GM12878 (cell line): Measurements from ENCODE around the gene ANKMY1. TPM values are rescaled to one million over a fixed set of nuclear protein-coding genes. Genes with fewer than 3 reads are reported as not detected.
A peak's percentile ranks its signal among the peaks of the same experiment; 100 is the strongest.

Experiments used
- ATAC-seq: fragments of 200-7000 bp; cut with Tn5 transposase; 3 replicates; pipeline ENCODE4 v1.9.1; 2020; ENCODE audit warnings: mild to moderate bottlenecking, moderate library complexity
- BruUV-seq: library from RNA; stranded (reverse); fragments of 400-500 nt; replicated peaks from 2 replicates; lab custom pipeline; 2021; lab: Mats Ljungman, UMichigan
- CTCF ChIA-PET: fragments of 300-600 bp; sonication (Branson Sonifier 250); formaldehyde crosslinking; extraction: SDS; loops from one replicate; lab custom pipeline; 2021; ENCODE audit warnings: inconsistent platforms; lab: Yijun Ruan, JAX
- POLR2A ChIA-PET: fragments of 350-600 bp; formaldehyde crosslinking; extraction: SDS; loops from one replicate; lab custom pipeline; 2021; ENCODE audit warnings: inconsistent platforms; lab: Charles Lee
- RAD21 ChIA-PET: fragments of 300-600 bp; sonication (Branson Sonifier 250); formaldehyde crosslinking; loops from one replicate; lab custom pipeline; 2023; ENCODE audit warnings: antibody characterized with exemption; ENCODE audit not compliant: unreplicated experiment; lab: Charles Lee
- SMC1A ChIA-PET: fragments of 300-600 bp; sonication (Branson Sonifier 250); formaldehyde crosslinking; loops from one replicate; lab custom pipeline; 2023; ENCODE audit not compliant: unreplicated experiment, uncharacterized antibody; lab: Charles Lee
- DNase-seq: peaks from one replicate; pipeline ENCODE4 v3.0.0-alpha.2; 2011; ENCODE audit warnings: low read depth, low spot score
- FAIRE-seq: peaks from 3 replicates; lab custom pipeline; 2011; peaks lifted over from hg19 to GRCh38; lab: Jason Lieb, UNC
- H2AFZ ChIP-seq: 2 replicates; pipeline ENCODE4 v1.6.0; 2011; ENCODE audit warnings: low read depth, low read length, control low read depth; ENCODE audit not compliant: control insufficient read depth
- H3K27ac ChIP-seq: 2 replicates; pipeline ENCODE4 v1.5.1; 2011; ENCODE audit warnings: control low read depth; ENCODE audit not compliant: control insufficient read depth, insufficient read depth
- H3K27me3 ChIP-seq, 2 experiments: replicated peaks in 1 of 2; 2 replicates each; pipeline versions ENCODE4 v1.6.0 to v1.6.1; 2011; ENCODE audit warnings: low read length in 1 of 2; ENCODE audit not compliant: control insufficient read depth in 2 of 2, insufficient read depth in 2 of 2
- H3K36me3 ChIP-seq, 2 experiments: 2 replicates each; pipeline ENCODE4 v1.5.1; 2011; ENCODE audit warnings: low read length in 1 of 2; ENCODE audit not compliant: control insufficient read depth in 2 of 2, insufficient read depth in 2 of 2
- H3K4me1 ChIP-seq: 2 replicates; pipeline ENCODE4 v1.6.1; 2011; ENCODE audit warnings: mild to moderate bottlenecking, low read length, moderate library complexity, mixed read lengths; ENCODE audit not compliant: control insufficient read depth, insufficient read depth
- H3K4me2 ChIP-seq: 2 replicates; pipeline ENCODE4 v1.6.0; 2011; ENCODE audit warnings: control low read depth; ENCODE audit not compliant: control insufficient read depth, insufficient read depth
- H3K4me3 ChIP-seq: fragments of 200-600 bp; sonication (generic); 2 replicates; pipeline ENCODE4 v1.5.1; 2016
- H3K79me2 ChIP-seq: 2 replicates; pipeline ENCODE4 v1.6.0; 2011; ENCODE audit warnings: low read length; ENCODE audit not compliant: control insufficient read depth, insufficient read depth
- H3K9ac ChIP-seq: 2 replicates; pipeline ENCODE4 v1.8.0; 2011; ENCODE audit warnings: low read length, control low read depth, mixed read lengths; ENCODE audit not compliant: control insufficient read depth, insufficient read depth
- H3K9me3 ChIP-seq: replicated peaks from 3 replicates; pipeline ENCODE4 v1.5.1; 2011; ENCODE audit warnings: mild to moderate bottlenecking, low read length; ENCODE audit not compliant: control insufficient read depth, insufficient read depth
- H4K20me1 ChIP-seq: 2 replicates; pipeline ENCODE4 v1.6.0; 2011; ENCODE audit not compliant: control insufficient read depth, insufficient read depth
- BCL3 ChIP-seq: IDR thresholded peaks from 2 replicates; pipeline ENCODE4 v1.6.1; 2011; ENCODE audit warnings: borderline replicate concordance, low read depth, mild to moderate bottlenecking, moderate library complexity, low read length; ENCODE audit not compliant: insufficient read depth, poor library complexity, severe bottlenecking
- CEBPB ChIP-seq, 2 experiments: fragments of 150-350 bp in 1 of 2; IDR thresholded peaks; 2 replicates each; pipeline ENCODE4 v1.6.1; 2012 to 2014; ENCODE audit warnings: low read depth in 2 of 2, low read length in 2 of 2, borderline replicate concordance in 1 of 2, inconsistent platforms in 1 of 2
- IKZF2 ChIP-seq, 2 experiments: fragments of 450-650 bp; IDR thresholded peaks; 2 replicates each; pipeline ENCODE4 v1.6.1; 2017; ENCODE audit warnings: mild to moderate bottlenecking in 2 of 2, moderate library complexity in 2 of 2
- MEF2B ChIP-seq: fragments of 450-650 bp; IDR thresholded peaks from 2 replicates; pipeline ENCODE4 v1.6.1; 2018; ENCODE audit warnings: mild to moderate bottlenecking, moderate library complexity; ENCODE audit not compliant: partially characterized antibody, poor library complexity, severe bottlenecking
- MLLT1 ChIP-seq: fragments of 450-650 bp; IDR thresholded peaks from 2 replicates; pipeline ENCODE4 v1.6.1; 2016; ENCODE audit warnings: mild to moderate bottlenecking
- NFYA ChIP-seq: IDR thresholded peaks from 2 replicates; pipeline ENCODE4 v1.6.1; 2011; ENCODE audit warnings: low read depth, mild to moderate bottlenecking, low read length, improper control_type of control experiment, borderline replicate concordance
- NR2C2 ChIP-seq: IDR thresholded peaks from 2 replicates; pipeline ENCODE4 v1.6.1; 2011; ENCODE audit warnings: borderline replicate concordance, low read depth; ENCODE audit not compliant: control insufficient read depth, insufficient read length
- PBX3 ChIP-seq: IDR thresholded peaks from 2 replicates; pipeline ENCODE4 v1.6.1; 2011; ENCODE audit warnings: mild to moderate bottlenecking, low read depth, low read length, moderate library complexity; ENCODE audit not compliant: insufficient replicate concordance
- PKNOX1 ChIP-seq: fragments of 450-650 bp; IDR thresholded peaks from 2 replicates; pipeline ENCODE4 v1.6.1; 2016; ENCODE audit warnings: mild to moderate bottlenecking
- POLR2AphosphoS2 ChIP-seq: IDR thresholded peaks from 2 replicates; pipeline ENCODE4 v1.6.1; 2011; ENCODE audit warnings: low read depth, mild to moderate bottlenecking, low read length, improper control_type of control experiment, moderate library complexity
- POLR2AphosphoS5 ChIP-seq: IDR thresholded peaks from 2 replicates; pipeline ENCODE4 v1.6.1; 2011; ENCODE audit warnings: mild to moderate bottlenecking, low read length, inconsistent platforms
- RUNX3 ChIP-seq: IDR thresholded peaks from 2 replicates; pipeline ENCODE4 v1.6.1; 2012; ENCODE audit warnings: low read length, inconsistent platforms
- SMAD1 ChIP-seq: fragments of 450-650 bp; IDR thresholded peaks from 2 replicates; pipeline ENCODE4 v1.6.1; 2018; ENCODE audit warnings: mild to moderate bottlenecking, low read depth; ENCODE audit not compliant: partially characterized antibody
- SMC3 ChIP-seq: IDR thresholded peaks from 2 replicates; pipeline ENCODE4 v1.6.1; 2011; ENCODE audit warnings: low read length, improper control_type of control experiment, borderline replicate concordance
- YBX1 ChIP-seq: fragments of 450-650 bp; IDR thresholded peaks from 2 replicates; pipeline ENCODE4 v1.6.1; 2016; ENCODE audit warnings: antibody characterized with exemption
- WGBS: methylation state at CpG from one replicate; pipeline ENCODE4 v1.1.6; 2016; ENCODE audit warnings: low lambda C conversion rate; ENCODE audit not compliant: insufficient replicate concordance, insufficient coverage; ENCODE audit errors: missing lambda C conversion rate; 5-methylcytosine and 5-hydroxymethylcytosine counted together
- in situ Hi-C: fragments of 300-500 bp; cut with MboI; formaldehyde crosslinking; loops from 9 replicates; pipeline ENCODE4 v1.14.3; 2018; ENCODE audit warnings: mixed read lengths
- intact Hi-C: fragments of 100-400 bp; cut with micrococcal nuclease; formaldehyde crosslinking; loops from one replicate; pipeline ENCODE4 v1.14.2; 2022; ENCODE audit not compliant: unreplicated experiment
- polyA plus RNA-seq, 11 experiments: library from polyadenylated mRNA; depleted of rRNA in 4 of 11; unstranded in 6 of 11; stranded (reverse) in 5 of 11; fragments of >200 nt; fragmentation: Nextera tagmentation in 4 of 11; fragmentation: Illumina TruSeq in 1 of 11; extraction: Ambion mirVana in 4 of 11; extraction: Trizol in 1 of 11; gene quantifications; 1 replicate in 1 of 11; 2 replicates in 10 of 11; pipeline versions ENCODE4 v1.2.1 to v1.2.3, GENCODE V29; 2011 to 2016; ENCODE audit warnings: inconsistent platforms in 2 of 11, missing spikeins in 2 of 11, low read depth in 1 of 11
- total RNA-seq, 4 experiments: library from RNA; depleted of rRNA in 3 of 4; stranded (reverse); fragments of >200 nt in 3 of 4; fragmentation: Illumina TruSeq in 1 of 4; extraction: Trizol in 1 of 4; gene quantifications; 2 replicates each; pipeline versions ENCODE4 v1.2.1 to v1.2.3, GENCODE V29; 2013 to 2021
- TF ChIP-seq, protein P1 (sequence below): fragments of 150-350 bp; IDR thresholded peaks from 2 replicates; pipeline ENCODE4 v1.6.1; 2014; ENCODE audit warnings: mild to moderate bottlenecking, low read depth, low read length

The ANKMY1 gene
- total and polyA plus RNA-seq, 10 of the 15 experiments (the other 5 are each of a cell fraction or from before 2014, with no cell fraction given): 1.1 to 15.3 (median 11.1) TPM

DNA sequence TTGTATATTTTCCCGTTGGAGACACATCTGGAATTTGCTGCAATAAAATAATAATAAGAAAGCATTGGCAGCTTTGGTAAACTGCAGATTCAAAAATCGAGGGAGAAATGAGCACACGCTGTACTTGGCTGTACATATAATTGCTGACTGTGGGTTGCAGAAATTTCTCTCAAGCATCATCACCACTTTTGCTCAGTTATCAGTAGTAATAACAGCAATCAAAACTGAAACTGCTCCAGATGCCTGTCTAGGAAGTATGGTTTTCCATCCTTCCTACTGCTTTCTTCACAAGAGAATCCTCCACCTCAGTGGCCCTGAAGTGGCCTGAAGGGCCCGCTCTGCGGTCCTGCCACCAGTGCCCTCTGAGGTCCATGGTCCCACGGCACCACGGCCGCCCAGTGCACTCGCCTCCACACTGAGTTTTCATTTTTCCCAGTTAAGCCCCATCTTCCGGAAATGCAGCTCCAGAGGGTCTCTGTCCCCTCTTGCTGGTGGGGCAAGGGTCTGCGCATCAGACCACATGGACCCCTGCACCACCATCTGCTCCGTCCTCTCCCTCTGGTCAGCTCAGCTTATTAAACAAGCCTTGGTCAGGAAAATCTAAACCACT, 6.3 kb upstream of the ANKMY1 start:
- peak overlapping the region; percentile 97 for H3K27ac ChIP-seq
- 95% methylated on average over 11 of the region's 12 CpGs for WGBS
- DNase-seq: no peak
- H3K4me3 ChIP-seq: no peak overlapping the region
- no peak for ATAC-seq
- intact Hi-C loops: no loop called here
- H3K4me1 ChIP-seq: peaks cover 47% of the 10 kb centered on the region
- H3K9me3 ChIP-seq: no peaks in the 10 kb centered on the region
- peaks cover 48% of the 10 kb centered on the region for H3K79me2 ChIP-seq
- ChIA-PET CTCF (interaction anchor here (0.6 to 7.9 kb wide), 4 partner anchors 20 to 1402 kb away, joined by 3 to 196 read pairs (median 36); partner anchors contain the start of gene CAPN10), SMC1A (interaction anchor here (1.1 to 12.1 kb wide), 5 partner anchors 12 to 58 kb away, joined by 3 to 124 read pairs (median 20); partner anchors contain the start of gene CAPN10), POLR2A (interaction anchor here (1.1 to 7.8 kb wide), 5 partner anchors 13 to 58 kb away, joined by 3 to 233 read pairs (median 5); partner anchors contain the start of gene CAPN10), RAD21 (interaction anchor here (1.9 to 11.7 kb wide), 3 partner anchors 8 to 50 kb away, joined by 5 to 206 read pairs (median 29); partner anchors contain the start of gene CAPN10)
- peak overlapping the region; percentile 100 for H3K4me2 ChIP-seq
- no peak overlapping the region for H2AFZ ChIP-seq
- no peak overlapping the region for H3K9ac ChIP-seq
- in situ Hi-C loops: no loop called here
- peaks cover 0 to 5% of the 10 kb centered on the region in 2 experiments; a peak in 2 of 4 replicates for H3K36me3 ChIP-seq
- no peaks in the 10 kb centered on the region for H4K20me1 ChIP-seq
- H3K27me3 ChIP-seq: no peaks in the 10 kb centered on the region
- no TSS peak for BruUV-seq
- FAIRE-seq: no peak
- no peak for TF ChIP-seq BCL3
- no peak for TF ChIP-seq CEBPB (IDR thresholded peaks at IDR 0.05; ENCODE audit: borderline replicate concordance in 1 of 2, low read depth in 2 of 2, low read length in 2 of 2)
- no peak for TF ChIP-seq PKNOX1
- TF ChIP-seq POLR2AphosphoS5: no peak
- TF ChIP-seq POLR2AphosphoS2: no peak
- no peak for TF ChIP-seq SMAD1
- TF ChIP-seq, protein P1, sequence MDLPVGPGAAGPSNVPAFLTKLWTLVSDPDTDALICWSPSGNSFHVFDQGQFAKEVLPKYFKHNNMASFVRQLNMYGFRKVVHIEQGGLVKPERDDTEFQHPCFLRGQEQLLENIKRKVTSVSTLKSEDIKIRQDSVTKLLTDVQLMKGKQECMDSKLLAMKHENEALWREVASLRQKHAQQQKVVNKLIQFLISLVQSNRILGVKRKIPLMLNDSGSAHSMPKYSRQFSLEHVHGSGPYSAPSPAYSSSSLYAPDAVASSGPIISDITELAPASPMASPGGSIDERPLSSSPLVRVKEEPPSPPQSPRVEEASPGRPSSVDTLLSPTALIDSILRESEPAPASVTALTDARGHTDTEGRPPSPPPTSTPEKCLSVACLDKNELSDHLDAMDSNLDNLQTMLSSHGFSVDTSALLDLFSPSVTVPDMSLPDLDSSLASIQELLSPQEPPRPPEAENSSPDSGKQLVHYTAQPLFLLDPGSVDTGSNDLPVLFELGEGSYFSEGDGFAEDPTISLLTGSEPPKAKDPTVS: no peak
- TF ChIP-seq NR2C2: no peak
- no peak for TF ChIP-seq IKZF2 (IDR thresholded peaks at IDR 0.05)
- TF ChIP-seq RUNX3: no peak
- TF ChIP-seq PBX3: no peak
- no peak for TF ChIP-seq YBX1
- TF ChIP-seq SMC3: no peak
- no peak for TF ChIP-seq MLLT1
- TF ChIP-seq MEF2B: no peak
- no peak for TF ChIP-seq NFYA
